HG02759 (cell line): ENCODE data around the gene EIF3B.
"Not testable (repeated sequence)": the region's sequence is repeated elsewhere in the genome, so short reads cannot be mapped to it uniquely, and the experiment has no call there.

Source experiments
- ATAC-seq: cut with Tn5 transposase; IDR thresholded peaks from one replicate; pipeline ENCODE4 v1.9.1; 2021; ENCODE audit warnings: mild to moderate bottlenecking, moderate library complexity; ENCODE audit not compliant: unreplicated experiment

The EIF3B gene

DNA sequence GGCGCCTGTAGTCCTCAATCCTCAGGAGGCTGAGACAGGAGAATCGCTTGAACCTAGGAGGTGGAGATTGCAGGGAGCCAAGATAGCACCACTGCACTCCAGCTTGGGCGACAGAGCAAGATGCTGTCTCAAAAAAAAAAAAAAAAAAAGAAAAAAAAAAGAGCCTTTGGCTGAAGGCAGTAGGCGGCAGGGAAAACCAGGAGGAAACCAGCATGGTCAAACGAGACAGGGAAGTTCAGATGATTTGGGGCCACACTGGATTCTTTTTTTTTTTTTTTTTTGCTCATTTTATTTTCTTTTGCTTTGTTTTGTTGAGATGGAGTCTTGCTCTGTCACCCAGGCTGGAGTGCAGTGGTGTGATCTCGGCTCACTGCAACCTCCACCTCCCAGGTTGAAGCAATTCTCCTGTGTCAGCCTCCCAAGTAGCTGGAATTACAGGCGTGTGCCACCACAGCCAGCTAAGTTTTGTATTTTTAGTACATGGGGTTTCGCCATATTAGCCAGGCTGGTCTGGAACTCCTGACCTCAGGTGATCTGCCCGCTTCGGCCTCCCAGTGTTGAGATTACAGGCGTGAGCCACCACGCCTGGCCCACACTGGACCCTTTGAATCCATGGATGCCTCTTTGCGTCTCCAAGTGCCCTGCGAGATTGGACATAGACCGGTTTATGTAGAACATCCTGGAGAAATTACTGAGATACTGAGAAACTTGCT lies 7.1 kb upstream of the EIF3B start:
- not testable (repeated sequence) for ATAC-seq

DNA sequence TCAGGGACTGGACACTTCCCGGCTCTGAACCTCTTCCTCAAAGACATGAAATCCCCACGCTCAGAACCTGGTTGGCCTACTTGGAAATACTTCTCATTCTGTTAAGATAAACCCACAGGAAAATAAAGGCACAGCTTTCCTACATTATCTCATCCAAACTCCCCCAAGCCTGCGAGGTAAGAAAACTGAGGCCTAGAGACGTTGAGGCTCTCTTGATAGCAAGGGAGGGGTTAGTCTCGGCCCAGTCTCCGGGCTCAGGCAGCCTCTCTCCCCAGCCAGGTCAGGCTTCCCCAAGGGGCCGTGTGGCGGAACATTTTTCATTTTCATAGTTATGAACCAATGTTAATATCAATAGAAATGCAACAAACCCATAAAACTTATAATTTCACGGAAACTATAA lies 4.6 kb upstream of the EIF3B start:
- ATAC-seq, result no peak

DNA sequence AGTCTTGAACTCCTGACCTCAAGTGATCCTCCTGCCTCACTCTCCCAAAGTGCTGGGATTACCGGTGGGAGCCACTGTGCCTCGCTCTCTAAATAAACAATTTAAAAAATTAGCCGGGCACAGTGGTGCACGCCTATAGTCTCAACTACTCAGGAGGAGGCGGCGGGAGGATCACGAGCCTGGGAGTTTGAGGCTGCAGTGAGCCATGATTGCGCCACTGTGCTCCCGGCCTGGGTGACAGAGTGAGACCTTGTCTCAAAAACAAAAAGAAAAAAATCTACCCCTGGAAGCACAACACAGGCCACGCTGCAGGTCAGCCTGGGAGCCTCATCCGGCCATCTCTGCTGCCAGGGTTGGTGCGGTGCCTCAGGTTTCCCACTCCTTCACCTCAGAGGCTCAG lies 3.8 kb upstream of the EIF3B start:
- ATAC-seq, result no peak

DNA sequence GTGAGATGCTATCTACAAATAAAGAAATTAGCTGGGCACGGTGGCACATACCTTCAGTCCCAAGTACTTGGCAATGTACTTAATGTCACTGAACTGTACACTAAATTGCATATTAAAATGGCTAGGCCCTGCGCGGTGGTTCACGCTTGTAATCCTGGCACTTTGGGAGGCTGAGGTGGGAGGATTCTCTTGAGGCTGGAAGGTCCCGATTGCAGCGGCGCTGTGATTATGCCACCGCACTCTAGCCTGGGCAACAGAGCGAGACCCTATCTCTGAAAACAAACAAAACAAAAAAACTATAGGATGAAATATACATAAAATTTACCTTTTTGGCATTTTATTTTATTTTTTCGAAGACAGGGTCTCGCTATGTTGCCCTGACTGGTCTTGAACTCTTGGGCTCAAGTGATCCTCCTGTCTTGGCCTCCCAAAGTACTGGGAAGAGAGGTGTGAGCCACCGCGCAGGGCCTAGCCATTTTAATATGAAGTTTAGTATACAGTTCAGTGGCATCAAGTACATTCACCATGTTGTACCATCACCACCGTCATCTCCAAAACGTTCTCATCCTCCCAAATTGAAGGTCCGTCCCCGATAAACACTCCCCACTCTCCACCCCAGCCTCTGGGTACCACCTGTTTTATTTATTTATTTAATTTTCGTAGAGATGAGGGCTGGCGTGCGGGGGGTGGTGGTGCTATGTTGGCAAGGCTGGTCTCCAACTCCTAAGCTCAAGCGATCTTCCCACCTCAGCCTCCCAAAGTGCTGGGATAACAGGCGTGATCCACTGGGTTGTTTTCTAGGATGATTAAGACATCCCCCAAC lies 1.3 kb upstream of the EIF3B start:
- ATAC-seq, result no peak

DNA sequence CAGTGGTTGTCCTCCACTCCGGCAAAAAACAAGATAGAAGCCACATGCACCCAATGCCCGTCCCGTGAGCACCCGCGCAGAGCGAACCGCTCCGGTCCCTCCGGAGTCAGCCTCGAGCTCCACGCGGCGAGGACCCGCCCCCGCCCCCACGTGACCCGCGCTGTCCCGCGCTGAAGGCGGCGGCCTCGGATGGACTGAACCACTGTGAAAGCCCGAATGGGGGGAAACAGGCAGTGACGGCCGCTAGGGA lies 766 bp upstream of the EIF3B start:
- peak; percentile 45 for ATAC-seq

DNA sequence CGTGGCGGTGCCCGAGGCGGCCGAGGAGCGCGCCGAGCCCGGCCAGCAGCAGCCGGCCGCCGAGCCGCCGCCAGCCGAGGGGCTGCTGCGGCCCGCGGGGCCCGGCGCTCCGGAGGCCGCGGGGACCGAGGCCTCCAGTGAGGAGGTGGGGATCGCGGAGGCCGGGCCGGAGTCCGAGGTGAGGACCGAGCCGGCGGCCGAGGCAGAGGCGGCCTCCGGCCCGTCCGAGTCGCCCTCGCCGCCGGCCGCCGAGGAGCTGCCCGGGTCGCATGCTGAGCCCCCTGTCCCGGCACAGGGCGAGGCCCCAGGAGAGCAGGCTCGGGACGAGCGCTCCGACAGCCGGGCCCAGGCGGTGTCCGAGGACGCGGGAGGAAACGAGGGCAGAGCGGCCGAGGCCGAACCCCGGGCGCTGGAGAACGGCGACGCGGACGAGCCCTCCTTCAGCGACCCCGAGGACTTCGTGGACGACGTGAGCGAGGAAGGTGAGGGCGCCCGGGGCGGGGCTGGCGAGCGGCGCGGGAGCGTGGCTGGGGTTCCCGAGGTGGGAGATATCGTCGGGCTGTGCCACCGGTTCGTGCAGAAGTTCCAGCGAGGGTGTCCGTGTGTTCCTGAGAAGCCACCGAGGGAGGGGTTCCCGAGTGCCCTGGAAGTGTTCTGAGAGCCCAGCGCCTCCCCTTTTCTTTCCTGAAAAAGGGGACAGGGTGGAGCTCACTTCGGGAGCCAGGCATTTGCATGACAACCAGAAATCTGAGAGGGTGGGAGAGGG lies 495 bp downstream of the EIF3B start:
- peak; percentile 31 for ATAC-seq

DNA sequence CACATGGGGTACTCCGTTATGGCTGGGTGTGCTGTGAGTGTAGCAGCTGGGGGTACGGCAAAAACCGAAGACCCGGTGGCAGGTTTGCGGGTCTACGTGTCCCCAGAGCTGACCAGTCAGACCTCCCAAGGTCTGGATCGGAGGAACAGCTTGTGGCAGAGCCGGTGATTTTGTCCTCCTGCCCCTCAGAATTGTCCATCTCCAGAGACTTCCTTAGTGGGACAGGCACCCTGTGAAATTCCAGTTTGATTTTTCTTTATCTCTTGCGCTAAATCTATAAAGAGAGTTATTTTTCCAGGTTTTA lies 1.0 kb downstream of the EIF3B start:
- no peak for ATAC-seq

DNA sequence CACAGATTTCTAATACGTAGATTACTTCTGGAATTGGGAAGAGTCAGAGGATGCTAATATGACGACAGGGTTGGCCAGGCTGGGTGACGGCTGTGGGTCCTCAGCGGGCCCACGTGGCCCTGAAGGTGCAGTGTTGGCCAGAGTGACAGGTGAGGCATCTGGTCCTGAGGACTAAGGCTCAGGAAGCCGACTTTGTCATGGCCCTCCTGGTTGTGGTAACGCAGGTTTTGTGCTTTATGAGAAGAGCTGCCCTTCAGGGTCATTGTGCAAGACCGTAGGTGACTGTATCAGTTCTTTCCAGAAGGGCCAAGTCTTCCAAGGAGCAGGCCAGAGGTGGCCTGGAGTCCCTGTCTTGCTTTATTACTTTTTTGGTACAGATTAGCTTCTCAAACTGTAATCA lies 2.5 kb downstream of the EIF3B start:
- no peak for ATAC-seq

DNA sequence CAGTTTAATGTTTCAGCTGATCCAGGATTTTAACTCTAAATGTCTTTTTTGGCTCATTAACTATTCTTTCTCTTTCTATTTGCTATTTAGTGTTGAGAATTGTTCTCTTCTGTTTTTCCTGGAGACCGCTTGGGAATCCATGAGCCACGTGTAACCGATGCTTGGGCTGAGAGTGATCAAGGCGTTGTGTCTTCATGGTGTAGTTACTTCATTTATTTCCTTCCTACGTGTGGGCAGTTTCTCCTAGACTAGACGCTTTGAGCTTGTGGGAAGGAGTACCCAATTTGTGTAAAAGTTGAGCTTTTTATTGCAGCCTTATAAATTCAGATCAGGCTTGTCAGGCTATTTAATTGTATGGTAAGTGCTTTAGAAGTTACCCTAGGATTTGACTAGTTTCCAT lies 2.9 kb downstream of the EIF3B start:
- ATAC-seq, result no peak

DNA sequence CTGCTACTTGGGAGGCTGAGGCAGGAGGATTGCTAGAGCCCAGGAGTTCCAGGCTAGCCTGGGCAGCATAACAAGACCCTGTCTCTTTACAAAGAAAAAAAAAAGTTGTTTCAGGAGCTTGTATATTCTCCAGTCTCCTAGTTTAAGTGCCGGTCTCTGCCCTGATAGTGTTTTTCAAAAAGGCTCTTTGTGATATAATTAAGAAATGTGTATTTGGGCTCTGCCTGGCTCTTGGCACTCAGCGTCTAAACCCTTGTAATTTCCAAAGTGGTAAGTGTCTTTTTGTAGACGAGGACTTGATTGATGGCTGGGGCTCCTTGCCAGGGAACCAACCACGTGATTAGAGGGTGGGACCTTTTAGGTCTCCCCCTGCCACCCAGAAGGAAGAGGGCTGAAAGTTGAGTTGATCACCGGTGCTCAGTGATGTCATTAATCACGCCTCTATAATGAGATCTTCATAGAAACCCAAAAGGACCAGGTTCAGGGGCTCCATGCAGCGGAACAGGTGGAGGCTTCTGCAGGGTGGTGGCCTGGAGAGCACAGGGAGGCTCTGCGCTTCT lies 4.4 kb downstream of the EIF3B start:
- ATAC-seq, result no peak

DNA sequence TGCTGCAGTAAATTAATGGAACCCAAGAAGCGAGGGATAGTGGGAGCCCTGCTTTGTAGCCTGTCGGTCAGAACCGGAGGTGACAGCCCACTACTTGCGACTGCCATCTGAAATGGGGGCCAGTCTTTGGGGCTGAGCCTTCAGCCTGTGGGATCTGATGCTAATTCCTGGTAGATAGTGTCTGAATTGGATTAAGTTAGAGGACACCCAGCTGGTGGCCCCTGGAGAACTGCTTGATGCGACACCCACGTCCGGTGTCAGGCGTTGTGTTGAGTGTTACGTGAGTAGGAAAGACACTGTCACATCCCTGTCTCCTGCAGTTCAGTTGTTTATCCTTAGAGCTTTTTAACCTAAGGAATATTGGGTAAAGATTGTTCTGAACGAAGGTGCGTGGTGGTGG lies 5.0 kb downstream of the EIF3B start:
- ATAC-seq, result no peak

DNA sequence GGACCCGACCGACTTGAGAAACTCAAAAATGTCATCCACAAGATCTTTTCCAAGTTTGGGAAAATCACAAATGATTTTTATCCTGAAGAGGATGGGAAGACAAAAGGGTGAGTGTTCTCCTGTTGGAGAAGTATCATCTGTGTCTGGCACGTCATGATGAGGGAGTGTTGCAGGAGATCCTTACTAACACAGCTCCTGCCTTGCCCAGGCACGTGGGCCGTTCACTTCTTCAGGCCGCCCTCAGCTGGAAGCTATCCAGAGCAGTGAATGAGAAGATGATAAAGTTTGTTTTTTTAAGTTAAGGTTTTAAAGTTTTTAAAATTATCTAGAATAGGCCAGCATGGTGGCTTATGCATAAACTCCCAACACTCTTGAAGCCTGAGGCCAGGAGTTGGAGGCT lies 6.2 kb downstream of the EIF3B start:
- ATAC-seq, result no peak

DNA sequence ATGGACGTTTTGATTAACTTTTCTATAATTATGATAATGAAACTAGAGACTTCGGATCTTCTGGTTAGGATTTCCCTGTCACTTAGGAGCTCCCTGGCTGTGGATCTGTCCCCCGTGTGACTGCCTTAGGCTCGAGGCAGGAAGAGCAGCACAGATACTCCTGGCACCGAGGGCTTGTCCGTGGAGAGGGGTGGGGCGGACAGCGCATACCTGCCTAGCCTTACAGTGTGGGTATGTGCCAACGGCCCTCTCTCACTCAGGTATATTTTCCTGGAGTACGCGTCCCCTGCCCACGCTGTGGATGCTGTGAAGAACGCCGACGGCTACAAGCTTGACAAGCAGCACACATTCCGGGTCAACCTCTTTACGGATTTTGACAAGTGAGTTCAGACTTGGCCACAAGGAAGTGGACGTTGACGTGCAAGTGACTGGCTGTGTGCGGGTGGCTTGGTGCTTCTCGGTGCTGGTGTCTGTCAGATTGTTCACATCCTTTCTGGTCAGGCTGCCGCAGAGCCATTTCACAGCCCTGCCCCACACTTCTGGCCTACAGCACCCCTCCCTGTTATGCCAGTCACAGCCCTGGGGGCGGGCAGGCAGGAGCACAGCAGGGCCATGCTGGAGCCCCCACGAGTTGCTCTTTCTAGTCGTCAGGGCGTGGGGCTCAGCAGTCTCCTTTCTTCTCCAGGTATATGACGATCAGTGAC lies 7.9 kb downstream of the EIF3B start:
- ATAC-seq, result no peak

DNA sequence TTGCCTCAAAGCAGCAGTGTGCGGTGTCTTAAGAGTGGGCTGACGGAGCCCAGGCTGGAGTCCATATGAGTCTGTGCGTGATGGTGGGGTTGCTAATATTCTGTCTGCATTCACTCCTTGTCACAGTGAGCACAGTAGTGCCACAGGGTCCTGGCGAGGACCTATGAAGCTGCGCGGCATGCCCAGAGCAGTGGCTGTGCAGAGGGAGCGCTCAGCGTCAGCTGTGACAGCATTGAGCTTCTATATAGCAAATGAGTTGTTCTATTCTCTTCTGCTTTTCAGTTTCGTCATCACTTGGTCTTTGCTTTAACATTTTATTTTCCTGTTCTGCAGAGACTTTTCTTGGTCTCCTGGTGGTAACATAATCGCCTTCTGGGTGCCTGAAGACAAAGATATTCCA lies 14.5 kb downstream of the EIF3B start:
- ATAC-seq, result no peak

DNA sequence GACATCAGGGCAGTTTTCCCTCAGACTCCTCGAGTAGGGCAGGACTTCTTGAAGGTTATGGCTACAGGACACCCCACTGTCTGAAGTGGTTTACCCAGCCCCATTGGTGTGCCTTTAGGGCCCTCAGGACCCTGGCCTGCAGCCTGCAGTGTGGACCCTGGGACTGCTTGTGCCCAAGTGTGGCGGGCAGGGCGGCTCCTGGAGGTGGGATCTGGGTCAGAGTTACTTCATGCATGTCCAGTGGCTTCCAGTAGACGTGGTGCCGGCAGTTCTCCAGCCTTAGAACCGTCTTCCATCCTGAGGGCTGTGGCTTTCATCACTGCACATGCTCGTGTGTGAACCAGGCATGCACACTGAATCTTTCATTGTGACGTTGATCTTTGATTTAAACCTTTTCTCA lies 16.7 kb downstream of the EIF3B start:
- no peak for ATAC-seq

DNA sequence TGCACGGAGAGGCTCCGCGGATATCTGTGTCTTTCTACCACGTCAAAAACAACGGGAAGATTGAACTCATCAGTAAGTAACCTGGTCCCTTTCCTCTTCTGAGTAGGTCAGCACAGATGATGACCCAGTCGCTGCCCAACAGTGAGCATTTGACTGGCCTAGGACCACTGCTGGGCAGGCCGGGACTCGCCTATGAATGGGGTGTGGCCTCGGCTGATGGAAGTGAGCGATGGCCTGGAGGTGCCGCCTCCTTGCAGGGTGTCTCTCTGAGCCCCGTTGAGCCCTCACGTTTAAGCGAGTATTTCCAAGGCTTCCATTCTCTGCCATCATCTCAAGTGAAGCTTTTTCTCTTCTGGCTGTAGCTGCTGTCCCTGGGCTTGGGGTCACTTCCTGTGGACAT lies 18.1 kb downstream of the EIF3B start:
- ATAC-seq, result no peak

DNA sequence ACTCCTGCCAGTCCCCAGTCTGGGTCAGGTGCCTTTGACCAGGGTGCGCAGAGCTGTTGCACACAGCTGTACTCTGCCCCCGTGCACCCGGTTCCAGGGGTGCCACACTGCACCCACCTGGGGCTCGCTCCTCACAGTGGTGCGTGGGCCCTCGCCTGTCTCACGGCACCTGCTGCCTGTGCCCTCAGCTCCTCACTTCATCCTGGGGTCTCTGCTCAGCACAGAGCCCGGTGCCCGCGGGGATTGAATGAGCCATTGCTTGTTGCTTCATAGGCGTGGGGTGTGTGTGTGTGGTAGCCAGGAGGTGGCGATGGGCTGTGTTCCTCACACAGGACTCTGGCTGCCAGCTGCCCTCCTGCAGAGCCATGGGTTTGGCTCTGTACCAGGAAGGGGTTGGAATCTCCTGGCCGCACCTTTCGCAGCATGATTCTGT lies 18.5 kb downstream of the EIF3B start:
- ATAC-seq, result no peak

DNA sequence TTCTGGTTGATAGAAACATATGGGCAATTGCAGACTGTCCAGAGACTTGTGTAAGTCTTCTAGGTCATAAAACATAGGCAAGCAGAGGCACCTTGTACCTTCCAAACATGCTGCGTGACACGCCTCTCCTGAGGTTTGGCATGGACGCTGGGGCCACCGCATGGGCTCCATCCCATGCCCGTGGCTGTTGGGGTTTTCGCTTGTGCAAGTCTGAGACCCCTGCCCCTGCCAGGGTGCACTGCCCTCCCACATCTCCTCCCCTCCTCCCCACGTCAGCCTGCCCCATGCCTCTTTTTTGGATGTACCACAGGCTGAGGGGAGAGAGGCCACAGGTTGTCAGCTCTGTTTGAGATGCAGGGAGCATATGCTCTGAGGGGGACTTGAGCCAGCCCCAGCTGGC lies 19.0 kb downstream of the EIF3B start:
- ATAC-seq, result no peak

DNA sequence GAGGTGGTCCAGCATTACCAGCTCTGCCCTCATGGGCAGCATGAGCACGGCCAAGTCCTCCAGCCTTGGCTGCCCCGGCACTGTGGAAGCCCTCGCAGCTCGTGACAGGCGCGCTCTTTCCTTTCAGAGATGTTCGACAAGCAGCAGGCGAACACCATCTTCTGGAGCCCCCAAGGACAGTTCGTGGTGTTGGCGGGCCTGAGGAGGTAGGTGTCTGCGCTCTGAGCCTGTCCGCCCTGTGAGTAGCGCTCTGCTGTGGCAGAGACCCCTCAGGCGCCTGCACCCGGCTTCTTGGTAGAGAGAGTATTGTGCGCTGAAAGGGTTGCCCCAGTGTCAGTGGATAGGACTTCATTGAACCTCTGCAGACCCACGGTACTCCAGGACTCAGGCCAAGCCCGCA lies 19.8 kb downstream of the EIF3B start:
- ATAC-seq, result no peak

DNA sequence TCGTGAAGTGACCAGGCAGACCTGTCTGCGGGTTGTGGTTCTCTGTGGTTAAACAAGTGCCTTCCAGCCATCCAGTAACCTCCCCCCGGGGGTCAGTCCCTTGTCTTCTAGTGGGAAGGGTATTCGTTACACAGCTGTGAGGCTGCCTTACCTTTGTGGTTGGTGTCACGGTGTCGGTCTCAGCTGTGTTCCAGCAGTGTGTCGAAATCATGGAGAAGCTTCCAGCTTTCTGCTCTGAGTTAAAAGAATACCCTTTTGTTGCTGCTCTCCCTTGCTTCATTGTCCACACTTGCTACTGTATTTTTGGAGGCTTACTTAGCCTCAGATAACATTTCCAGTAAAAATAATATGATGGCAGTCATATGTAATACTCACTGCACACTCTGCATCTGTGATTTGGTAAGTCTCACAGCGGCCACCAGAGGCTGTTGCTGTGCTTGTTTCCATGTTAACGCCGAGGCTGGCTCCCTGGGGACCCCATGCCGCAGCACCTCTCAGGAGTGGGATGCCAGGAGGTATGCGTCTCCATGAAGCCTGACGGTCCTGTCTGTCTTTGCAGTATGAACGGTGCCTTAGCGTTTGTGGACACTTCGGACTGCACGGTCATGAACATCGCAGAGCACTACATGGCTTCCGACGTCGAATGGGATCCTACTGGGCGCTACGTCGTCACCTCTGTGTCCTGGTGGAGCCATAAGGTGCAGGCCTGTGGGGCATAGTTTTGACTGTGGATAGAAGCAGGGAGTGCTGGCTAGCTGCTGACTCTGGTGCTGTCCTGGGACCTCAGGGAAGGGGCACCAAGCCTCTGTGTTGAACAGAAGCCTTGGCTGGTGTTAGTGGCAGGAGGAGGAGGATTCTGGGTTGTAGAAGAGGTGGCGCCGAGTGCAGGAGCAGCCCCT lies 20.5 kb downstream of the EIF3B start:
- no peak for ATAC-seq
